ENCODE measurements around the gene NRXN2.

The NRXN2 gene

GRCh38 chr11:64720640-64721358 is 2.2 kb downstream of the NRXN2 start:
- Histone ChIP-seq H2AFZ (ENCODE audit: low read length) (no peak overlapping the region), H3K4me3 (ENCODE audit: low read depth, low read length, poor library complexity, severe bottlenecking) (no peak overlapping the region), H4K20me1 (ENCODE audit: insufficient read depth, low read length) (no peaks in the 10 kb centered on the region), H3K9ac (ENCODE audit: low read length) (no peak overlapping the region), H3K4me2 (ENCODE audit: low read length) (no peak overlapping the region), H3K36me3 (ENCODE audit: insufficient read depth, low read length) (no peaks in the 10 kb centered on the region), H3K79me2 (ENCODE audit: insufficient read depth, low read length) (no peaks in the 10 kb centered on the region), H3K4me1 (ENCODE audit: insufficient read depth, low read length, severe bottlenecking) (peaks cover 5% of the 10 kb centered on the region), H3F3A (ENCODE audit: insufficient read depth, low read length) (no peaks in the 10 kb centered on the region), H3K27ac (ENCODE audit: low read depth, low read length, poor library complexity, severe bottlenecking) (no peak overlapping the region), H3K9me2 (ENCODE audit: low read depth, low read length) (no peaks in the 10 kb centered on the region), H3K9me3 (ENCODE audit: low read length) (no peaks in the 10 kb centered on the region), H3K27me3 (ENCODE audit: insufficient read depth, low read length) (peaks cover 12% of the 10 kb centered on the region)
- TF ChIP-seq CTCF (IDR thresholded peaks at IDR 0.05; ENCODE audit: low read length) (no peak), EZH2 (IDR thresholded peaks at IDR 0.05; ENCODE audit: borderline replicate concordance, low read length) (no peak)

GRCh38 chr11:64720167-64720566 is 2.8 kb downstream of the NRXN2 start:
- Histone ChIP-seq H3K4me1 (ENCODE audit: insufficient read depth, low read length, severe bottlenecking) (peaks cover 5% of the 10 kb centered on the region), H3K4me2 (ENCODE audit: low read length) (no peak overlapping the region), H3K9me3 (ENCODE audit: low read length) (no peaks in the 10 kb centered on the region), H3K4me3 (ENCODE audit: low read depth, low read length, poor library complexity, severe bottlenecking) (no peak overlapping the region), H3F3A (ENCODE audit: insufficient read depth, low read length) (no peaks in the 10 kb centered on the region), H3K9ac (ENCODE audit: low read length) (no peak overlapping the region), H3K27ac (ENCODE audit: low read depth, low read length, poor library complexity, severe bottlenecking) (no peak overlapping the region), H4K20me1 (ENCODE audit: insufficient read depth, low read length) (no peaks in the 10 kb centered on the region), H3K79me2 (ENCODE audit: insufficient read depth, low read length) (no peaks in the 10 kb centered on the region), H3K36me3 (ENCODE audit: insufficient read depth, low read length) (no peaks in the 10 kb centered on the region), H3K27me3 (ENCODE audit: insufficient read depth, low read length) (peaks cover 16% of the 10 kb centered on the region), H2AFZ (ENCODE audit: low read length) (no peak overlapping the region), H3K9me2 (ENCODE audit: low read depth, low read length) (no peaks in the 10 kb centered on the region)
- TF ChIP-seq CTCF (IDR thresholded peaks at IDR 0.05; ENCODE audit: low read length) (no peak), EZH2 (IDR thresholded peaks at IDR 0.05; ENCODE audit: borderline replicate concordance, low read length) (no peak)

- no peak overlapping the region for H2AFZ ChIP-seq (ENCODE audit: low read length)
- H3K4me1 ChIP-seq (ENCODE audit: insufficient read depth, low read length, severe bottlenecking), result peaks cover 5% of the 10 kb centered on the region
- H3K4me3 ChIP-seq (ENCODE audit: low read depth, low read length, poor library complexity, severe bottlenecking), result no peak overlapping the region
- no peaks in the 10 kb centered on the region for H3K9me2 ChIP-seq (ENCODE audit: low read depth, low read length)
- H3K27me3 ChIP-seq (ENCODE audit: insufficient read depth, low read length), result peaks cover 15% of the 10 kb centered on the region
- TF ChIP-seq CTCF (IDR thresholded peaks at IDR 0.05; ENCODE audit: low read length) (no peak), EZH2 (IDR thresholded peaks at IDR 0.05; ENCODE audit: borderline replicate concordance, low read length) (no peak)
- no peak overlapping the region for H3K9ac ChIP-seq (ENCODE audit: low read length)
- no peaks in the 10 kb centered on the region for H3K36me3 ChIP-seq (ENCODE audit: insufficient read depth, low read length)
- H3K79me2 ChIP-seq (ENCODE audit: insufficient read depth, low read length), result no peaks in the 10 kb centered on the region
- H3K4me2 ChIP-seq (ENCODE audit: low read length), result no peak overlapping the region
- H3K9me3 ChIP-seq (ENCODE audit: low read length), result no peaks in the 10 kb centered on the region
- no peak overlapping the region for H3K27ac ChIP-seq (ENCODE audit: low read depth, low read length, poor library complexity, severe bottlenecking)
- H4K20me1 ChIP-seq (ENCODE audit: insufficient read depth, low read length), result no peaks in the 10 kb centered on the region
- no peaks in the 10 kb centered on the region for H3F3A ChIP-seq (ENCODE audit: insufficient read depth, low read length)
These were observed 3.6 kb downstream of the NRXN2 start for GRCh38 chr11:64719406-64719805.
